ENCODE measurements around the gene TSPAN11.

TSPAN11 gene

DNA sequence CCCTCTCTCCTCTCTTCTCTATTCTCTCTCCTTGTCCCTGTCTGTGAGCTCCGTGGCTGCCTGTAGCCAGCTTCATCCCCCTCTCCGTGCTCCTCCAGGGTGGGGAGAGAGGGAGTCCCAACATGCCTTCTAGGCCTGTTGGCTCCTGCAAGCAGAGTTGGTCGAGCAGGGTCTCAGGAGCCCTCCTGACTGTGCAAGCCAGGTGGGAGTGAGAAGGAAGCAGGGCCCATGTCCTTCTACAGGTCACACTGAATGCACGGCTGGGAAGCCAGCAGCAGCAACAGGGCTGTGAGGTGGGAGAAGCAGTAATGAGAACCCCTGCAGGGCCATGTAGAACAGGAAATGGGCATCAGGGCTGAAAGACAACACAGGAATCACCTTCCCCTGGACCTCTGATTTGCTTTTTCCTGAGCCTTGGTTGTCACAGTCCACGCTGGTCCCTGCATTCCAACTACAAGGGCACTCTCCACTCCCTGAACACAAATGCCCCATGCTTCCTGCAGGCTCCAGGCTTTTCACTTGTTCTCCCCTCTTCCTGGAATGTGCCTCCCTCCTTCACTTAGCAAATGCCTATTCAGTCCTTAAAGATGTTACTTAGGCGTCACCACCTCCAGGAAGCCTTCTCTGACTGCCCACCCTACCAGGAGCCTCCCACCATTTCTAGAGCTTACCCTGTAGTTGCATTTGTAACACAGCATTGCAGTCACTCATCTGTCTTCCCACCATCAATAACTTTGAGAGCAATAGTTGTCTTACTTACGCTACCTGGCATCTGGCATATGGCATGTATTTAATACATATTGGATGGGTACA is 51.2 kb downstream of the TSPAN11 start:
- DNase-seq (ENCODE audit: low read depth in 2 of 2, low spot score in 1 of 2) = no peak

GRCh38 chr12:30978639-30979038 is 52.1 kb downstream of the TSPAN11 start:
- no peak for DNase-seq (ENCODE audit: low read depth in 2 of 2, low spot score in 1 of 2)

DNA sequence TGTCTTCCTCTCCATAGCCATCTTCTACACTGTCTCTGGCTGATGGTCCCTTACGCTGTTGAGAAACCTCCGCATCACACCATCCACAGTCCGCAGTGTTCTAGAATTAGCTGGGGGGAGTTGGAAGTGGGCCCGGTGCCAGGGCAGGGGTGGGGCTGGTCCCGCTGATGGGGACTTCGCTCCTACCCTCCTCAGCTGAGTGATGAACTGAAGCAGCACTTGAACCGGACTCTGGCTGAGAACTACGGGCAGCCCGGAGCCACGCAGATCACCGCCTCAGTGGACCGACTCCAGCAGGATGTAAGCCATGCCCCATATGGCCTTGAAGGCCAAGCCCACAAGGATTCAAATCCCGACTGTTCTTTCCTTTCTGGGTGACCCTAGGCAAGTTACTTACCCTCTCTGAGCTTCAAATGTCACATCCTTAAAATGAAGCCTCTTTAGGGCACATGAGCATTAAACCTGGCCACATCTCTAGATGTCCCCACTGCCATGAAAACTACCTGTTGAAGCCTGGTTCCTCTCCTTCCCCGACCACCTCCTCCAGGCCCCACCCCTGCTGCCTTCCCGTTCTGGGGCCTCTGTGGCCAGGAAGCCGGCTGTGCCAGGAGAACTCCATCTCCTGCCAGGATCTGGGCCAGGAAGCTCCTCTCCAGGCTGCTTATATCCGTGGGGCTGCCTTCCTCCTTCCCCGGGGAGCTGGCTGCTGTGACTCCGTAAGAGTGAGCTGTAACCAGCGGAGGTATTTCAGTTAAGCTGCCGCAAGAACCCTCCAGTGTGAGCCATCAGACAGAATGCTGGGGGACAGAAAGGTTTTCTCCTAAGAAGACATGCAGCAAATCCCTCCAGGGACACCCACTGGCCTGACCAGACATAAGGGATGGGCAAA is 53.1 kb downstream of the TSPAN11 start:
- no peak for DNase-seq (ENCODE audit: low read depth in 2 of 2, low spot score in 1 of 2)

DNA sequence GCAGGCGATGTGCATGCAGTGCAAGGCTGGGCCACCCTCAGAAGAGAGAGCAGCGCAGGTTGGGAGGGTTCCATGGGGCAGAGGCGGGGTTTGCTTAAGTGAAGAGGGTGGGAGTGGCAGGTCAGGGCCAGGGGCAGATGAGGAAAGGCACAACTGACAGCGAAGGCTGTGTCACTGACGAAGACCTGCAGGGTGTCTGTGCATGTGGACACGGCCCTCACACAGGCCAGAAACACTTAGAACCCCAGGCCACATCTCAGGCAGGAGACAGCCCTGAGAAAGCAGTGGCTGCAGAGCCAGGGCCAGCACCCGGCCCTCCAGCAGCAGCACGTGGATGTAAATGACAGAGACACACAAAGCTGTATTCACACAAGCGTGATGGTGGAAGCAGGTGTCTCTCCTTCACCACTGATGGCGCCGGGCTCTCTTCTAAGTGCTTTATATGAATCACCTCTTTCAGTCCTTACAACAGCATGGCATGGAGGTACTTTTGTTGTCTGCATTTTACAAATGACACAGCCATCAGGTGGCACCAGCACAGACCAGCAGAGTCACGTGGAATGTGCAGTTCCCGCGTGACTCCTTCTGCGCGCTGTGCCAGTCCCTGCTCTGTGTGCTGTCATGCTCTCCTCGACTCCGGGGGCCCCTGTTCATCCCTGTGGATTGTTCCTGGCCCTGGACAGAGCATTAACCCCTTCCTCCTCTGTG is 54.6 kb downstream of the TSPAN11 start:
- DNase-seq (ENCODE audit: low read depth in 2 of 2, low spot score in 1 of 2) = no peak

GRCh38 chr12:30982413-30982812 is 55.9 kb downstream of the TSPAN11 start:
- no peak for DNase-seq (ENCODE audit: low read depth in 2 of 2, low spot score in 1 of 2)

DNA sequence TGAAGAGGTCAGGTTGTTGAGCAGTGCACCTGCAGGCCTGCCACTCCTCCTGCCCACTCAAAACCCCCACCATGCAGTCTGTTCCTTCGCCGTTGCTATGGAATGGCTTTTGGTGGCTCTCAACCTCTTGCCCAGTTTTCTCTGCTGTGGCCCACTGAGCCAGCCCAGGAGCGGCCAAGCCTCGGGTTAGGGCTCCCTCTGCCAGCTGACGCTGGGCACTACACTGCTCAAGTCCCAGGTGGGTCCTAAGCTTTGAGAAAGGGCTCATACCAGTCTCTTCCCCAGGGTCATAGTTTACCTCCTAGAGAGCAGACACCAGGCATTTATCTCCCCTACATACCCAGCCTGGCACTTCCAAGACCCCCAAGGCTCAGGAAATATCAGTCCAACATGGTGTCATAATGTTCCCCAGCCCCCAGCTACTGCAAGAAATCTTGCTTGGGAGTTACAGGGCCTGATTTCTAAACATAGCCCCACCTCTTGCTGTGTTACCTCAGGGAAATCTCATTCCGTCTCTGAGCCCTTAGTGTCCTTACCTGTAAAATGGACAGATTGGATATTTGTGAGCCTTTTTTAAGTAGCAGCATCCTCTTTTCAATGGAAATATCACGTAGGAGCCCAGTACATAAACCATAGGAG is 59.4 kb downstream of the TSPAN11 start:
- DNase-seq (ENCODE audit: low read depth in 2 of 2, low spot score in 1 of 2) = no peak

DNA sequence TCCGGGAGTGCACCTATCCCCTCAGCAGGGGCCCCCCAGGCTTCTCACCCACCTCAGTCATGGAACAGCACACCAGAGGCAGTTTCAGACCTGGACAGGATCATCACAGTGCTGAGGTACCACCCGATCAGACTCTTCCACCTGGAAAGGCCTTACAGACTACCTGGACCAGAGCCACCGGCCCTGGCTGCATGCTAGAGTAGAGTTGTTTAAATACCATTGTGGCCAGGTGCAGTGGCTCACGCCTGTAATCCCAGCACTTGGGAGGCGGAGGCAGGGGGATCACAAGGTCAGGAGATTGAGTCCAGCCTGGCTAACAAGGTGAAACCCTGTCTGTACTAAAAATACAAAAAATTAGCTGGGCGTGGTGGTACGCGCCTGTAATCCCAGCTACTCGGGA is 61.5 kb downstream of the TSPAN11 start:
- no peak for DNase-seq (ENCODE audit: low read depth in 2 of 2, low spot score in 1 of 2)

GRCh38 chr12:30988646-30989286 is 62.2 kb downstream of the TSPAN11 start:
- no peak for DNase-seq (ENCODE audit: low read depth in 2 of 2, low spot score in 1 of 2)

DNA sequence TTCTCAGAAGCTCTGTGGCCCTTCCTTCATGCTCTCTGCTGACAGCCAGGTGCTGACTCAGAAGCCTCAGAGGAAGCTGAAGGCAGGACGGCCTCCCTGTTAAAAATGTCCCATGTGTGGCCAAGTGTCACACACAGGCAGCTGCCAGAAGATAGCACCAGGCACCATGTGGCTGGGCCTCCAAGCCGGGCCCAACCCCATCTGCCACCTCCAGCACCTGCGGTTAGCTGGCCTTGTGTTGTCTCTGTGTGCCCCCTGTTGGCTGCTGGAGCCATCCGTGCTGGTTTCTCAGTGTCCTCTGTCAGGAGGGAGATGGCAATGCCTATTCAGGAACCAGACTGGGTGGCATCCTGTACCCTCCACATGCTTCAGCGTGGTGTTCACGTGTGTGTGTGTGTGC is 63.2 kb downstream of the TSPAN11 start:
- DNase-seq (ENCODE audit: low read depth in 2 of 2, low spot score in 1 of 2) = no peak

DNA sequence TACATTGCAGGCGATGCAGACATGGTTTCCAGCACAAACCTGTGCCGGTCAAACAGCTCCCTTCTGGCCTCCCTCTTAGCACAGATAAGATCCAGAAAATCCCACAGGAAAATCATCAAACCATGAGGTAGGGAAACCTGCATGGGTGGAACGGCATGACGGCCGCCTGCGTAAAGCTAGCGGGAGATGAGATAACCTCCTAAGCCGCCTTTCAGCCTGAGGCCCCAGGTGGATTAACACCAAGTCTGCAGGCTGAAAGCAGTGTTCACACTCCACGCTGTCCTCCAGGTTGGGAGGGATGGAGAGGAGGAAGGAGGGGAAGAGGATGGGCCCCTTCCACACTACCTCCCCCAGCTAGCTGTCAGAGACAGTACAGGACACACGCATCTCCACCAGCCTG is 63.8 kb downstream of the TSPAN11 start:
- no peak for DNase-seq (ENCODE audit: low read depth in 2 of 2, low spot score in 1 of 2)

- no peak for DNase-seq (ENCODE audit: low read depth in 2 of 2, low spot score in 1 of 2)
Observed at GRCh38 chr12:30990776-30991175, 64.2 kb downstream of the TSPAN11 start.

- no peak for DNase-seq (ENCODE audit: low read depth in 2 of 2, low spot score in 1 of 2)
Observed at GRCh38 chr12:30991466-30991865, 64.9 kb downstream of the TSPAN11 start.

DNA sequence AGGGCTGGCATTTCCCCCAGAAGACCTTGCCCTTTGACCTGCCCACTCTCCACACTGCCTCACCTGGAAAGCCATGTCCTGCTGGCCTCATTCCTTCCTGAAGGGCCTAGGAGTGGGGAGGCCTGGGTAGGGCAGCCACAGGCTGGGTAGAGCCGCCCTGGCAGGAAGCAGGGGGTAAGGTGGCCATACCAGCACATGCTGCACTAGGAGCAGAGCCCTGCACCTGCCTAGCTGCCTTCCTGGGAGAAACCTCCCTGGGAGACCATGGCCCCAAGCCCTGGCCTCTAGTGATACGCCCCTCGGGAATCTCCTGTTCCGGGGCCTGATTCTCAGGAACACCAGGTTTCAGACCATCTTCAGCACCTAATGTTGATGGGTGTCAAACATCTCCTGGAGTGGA is 65.8 kb downstream of the TSPAN11 start:
- no peak for DNase-seq (ENCODE audit: low read depth in 2 of 2, low spot score in 1 of 2)

DNA sequence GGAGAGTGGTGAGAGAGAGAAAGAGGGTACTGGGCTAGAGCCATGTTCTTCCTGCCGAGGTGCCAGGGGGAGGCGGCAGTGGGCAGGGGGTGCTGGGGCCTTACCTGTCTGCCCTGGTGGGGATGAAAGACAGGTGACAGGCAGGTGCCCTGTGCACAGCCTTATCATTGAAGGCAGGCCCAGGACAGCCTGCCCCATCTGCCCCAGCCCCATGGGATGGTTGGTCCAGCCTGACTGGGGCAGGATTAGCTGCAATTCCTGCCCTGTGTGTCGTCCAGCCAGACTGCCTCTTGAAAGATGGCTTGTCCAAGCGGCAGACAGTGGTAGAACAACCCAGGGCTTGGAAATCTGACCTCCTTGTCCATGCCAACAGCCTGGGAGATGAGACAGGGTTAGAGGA is 67.2 kb downstream of the TSPAN11 start:
- DNase-seq (ENCODE audit: low read depth in 2 of 2, low spot score in 1 of 2) = no peak

DNA sequence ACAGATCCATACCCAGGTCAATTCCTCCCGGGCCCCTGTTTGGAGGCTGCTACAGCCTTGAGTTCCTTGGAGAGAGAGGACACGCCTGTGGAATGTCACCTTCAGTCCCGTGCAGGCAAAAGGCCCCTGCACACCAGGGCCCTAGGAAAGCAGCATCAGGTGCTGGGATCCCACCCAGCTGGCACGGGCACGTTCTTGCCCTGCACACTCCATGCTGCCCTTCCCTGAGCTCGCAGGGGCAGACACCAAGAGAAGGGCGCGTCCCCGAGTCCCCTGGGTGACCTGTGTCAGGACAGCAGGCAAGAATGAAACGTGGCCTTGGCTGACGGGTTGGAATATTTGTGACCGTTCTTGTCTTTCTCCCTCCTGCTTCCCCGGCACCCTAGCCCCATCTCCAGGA is 67.7 kb downstream of the TSPAN11 start:
- no peak for DNase-seq (ENCODE audit: low read depth in 2 of 2, low spot score in 1 of 2)

GRCh38 chr12:30996255-30996654 is 69.7 kb downstream of the TSPAN11 start:
- no peak for DNase-seq (ENCODE audit: low read depth in 2 of 2, low spot score in 1 of 2)

GRCh38 chr12:30996752-30997151 is 70.2 kb downstream of the TSPAN11 start:
- DNase-seq (ENCODE audit: low read depth in 2 of 2, low spot score in 1 of 2) = no peak

DNA sequence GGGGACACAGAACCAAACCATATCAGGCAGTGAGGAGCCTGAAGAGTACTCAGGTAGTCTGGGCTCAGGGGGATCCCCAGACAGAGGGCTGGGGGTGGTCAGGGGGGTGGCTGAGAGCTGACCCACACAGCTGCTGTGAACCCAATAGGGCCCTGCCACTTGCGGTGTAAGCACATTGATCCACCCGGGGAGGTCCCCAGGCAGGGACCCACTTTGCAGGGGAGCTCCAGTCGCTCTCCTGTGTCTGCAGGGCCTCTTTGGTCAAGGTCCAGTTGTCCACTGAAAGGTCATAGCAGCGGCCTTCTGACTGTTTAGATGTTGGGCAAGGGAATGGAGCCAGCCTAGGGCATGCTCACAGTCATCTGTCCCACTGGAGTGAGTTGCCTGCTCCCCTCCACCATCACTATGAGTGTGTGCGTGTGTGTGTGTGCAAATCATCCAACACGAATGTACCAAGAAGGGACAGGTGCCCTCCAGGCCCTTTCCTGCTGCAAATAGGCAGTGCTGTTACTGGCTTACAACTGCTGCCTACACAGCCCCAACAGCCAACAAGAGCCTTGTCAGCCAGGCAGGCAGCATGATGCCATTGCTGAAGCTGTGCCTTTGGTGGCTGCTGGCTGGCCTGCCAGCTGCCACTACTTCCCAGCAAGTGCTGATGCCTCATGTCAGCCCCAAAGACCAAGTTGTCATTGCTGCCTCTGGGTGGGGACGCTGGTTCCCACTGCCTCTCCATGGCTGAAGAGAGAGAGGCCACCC is 71.3 kb downstream of the TSPAN11 start:
- no peak for DNase-seq (ENCODE audit: low read depth in 2 of 2, low spot score in 1 of 2)

GRCh38 chr12:30999011-30999410 is 72.5 kb downstream of the TSPAN11 start:
- no peak for DNase-seq (ENCODE audit: low read depth in 2 of 2, low spot score in 1 of 2)

DNA sequence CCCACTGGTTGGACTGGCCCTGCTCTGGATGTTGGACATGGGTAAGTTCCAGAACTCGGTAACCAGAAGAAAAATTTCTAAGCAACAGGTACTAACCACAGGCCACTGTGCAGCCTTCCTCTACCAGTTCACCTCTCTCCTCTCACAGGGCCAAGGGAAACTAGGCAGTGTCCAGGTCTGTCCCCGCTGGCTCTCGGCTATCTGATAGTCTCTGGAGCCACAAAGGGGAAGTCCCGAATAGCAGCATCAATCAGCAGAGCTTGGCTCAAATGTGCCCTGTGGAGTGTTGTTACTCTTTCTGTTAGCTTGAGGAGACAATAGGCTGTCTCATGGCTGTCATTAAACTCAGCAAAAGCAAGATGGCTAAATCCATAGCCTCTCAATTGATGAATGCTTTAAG is 73.2 kb downstream of the TSPAN11 start:
- no peak for DNase-seq (ENCODE audit: low read depth in 2 of 2, low spot score in 1 of 2)
